GM12873 (cell line): ENCODE data around the gene ZBTB33.

Source experiments
- TF ChIP-seq, protein P1 (sequence below): IDR thresholded peaks from 2 replicates; pipeline ENCODE4 v1.5.1; 2012; ENCODE audit warnings: low read depth, mild to moderate bottlenecking, moderate library complexity, low read length, control low read depth; ENCODE audit not compliant: insufficient read depth; ENCODE audit errors: missing control alignments

Gene ZBTB33

DNA sequence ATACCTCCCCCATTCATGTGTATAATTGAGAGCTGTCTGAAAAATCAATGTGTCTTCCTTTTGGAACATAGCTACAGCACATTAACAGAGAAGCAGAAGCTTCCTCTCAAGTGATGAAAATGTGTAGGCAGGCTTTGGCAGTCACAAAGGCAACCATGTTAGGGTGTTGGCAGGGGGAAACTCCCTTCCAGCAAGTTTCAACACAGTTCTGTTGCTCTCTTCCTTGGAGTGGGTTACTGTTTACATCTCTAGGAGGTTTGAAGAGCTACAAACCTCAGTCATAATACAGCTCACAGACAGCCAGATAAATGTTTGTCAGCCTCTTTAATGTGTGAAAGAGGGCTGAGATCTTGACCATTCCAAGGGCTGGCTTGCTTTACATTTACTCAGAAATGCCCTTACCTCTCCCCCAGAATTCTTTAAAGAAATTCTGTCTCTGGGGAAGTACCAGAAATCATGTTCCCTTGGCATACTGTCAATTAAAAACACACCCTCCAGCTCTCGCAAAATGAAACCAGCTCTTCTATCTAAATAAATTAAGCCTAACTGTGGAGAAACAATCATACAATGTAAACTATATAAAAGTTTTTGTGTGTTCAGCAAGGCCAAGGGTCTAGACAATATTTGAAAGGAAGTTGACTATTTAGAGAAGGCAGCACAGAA, 18.9 kb downstream of the ZBTB33 start:
- TF ChIP-seq, protein P1, sequence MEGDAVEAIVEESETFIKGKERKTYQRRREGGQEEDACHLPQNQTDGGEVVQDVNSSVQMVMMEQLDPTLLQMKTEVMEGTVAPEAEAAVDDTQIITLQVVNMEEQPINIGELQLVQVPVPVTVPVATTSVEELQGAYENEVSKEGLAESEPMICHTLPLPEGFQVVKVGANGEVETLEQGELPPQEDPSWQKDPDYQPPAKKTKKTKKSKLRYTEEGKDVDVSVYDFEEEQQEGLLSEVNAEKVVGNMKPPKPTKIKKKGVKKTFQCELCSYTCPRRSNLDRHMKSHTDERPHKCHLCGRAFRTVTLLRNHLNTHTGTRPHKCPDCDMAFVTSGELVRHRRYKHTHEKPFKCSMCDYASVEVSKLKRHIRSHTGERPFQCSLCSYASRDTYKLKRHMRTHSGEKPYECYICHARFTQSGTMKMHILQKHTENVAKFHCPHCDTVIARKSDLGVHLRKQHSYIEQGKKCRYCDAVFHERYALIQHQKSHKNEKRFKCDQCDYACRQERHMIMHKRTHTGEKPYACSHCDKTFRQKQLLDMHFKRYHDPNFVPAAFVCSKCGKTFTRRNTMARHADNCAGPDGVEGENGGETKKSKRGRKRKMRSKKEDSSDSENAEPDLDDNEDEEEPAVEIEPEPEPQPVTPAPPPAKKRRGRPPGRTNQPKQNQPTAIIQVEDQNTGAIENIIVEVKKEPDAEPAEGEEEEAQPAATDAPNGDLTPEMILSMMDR: no peak

DNA sequence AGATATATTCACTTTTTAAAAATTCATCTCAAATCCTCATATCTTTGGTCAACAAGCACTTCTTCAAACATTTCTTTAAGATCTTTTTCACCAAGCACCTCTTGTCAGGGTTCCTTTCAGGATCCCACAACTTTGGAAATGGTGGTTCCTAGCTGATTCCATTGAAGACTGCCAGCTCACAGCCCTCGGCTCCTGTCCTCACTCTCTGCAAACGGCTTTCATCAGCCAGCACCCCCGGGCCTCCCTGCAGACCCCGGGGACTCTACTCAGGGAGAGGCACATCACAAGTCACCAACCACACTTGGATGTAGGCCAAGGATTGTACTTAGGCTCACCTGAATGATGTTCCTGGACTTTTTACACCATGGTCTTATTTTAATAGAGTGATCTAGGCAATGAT, 20.0 kb downstream of the ZBTB33 start:
- TF ChIP-seq, protein P1: no peak

DNA sequence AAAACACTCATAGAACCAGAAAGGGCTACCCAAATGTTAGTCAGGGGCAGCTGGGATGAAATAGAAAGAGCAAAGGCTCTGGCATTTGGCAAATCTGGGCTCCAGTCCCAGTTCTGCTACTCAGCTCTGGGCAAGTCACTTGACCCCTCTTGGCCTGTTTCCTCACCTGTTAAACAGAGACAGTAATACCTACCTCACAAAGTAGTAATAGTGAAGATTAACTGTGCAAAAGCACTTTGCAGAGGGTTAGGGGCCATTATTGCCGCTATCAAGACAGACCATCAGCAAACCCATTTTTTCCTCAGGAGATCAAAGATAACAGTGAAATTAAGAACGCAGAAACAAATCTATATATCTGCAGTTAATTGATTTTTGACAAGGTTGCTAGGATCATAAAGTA, 20.6 kb downstream of the ZBTB33 start:
- TF ChIP-seq, protein P1: no peak

DNA sequence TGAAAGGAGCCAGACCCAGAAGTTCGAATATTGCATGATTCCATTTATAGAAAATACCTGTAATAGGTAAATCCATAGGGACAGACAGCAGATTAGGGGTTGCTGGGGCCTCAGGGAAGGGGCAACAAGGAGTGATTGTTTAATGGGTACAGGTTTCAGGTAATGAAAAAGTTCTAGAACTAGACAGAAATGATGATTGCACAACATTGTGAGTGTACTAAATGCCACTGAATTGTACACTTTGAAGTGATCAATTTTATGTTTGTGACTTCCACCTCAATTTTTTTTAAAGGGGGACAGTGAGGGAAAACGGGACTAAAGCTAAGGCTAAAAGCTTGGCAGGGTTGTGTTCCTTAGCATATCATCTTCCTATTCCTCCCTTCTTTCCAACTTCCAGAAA, 23.5 kb downstream of the ZBTB33 start:
- TF ChIP-seq, protein P1: no peak

DNA sequence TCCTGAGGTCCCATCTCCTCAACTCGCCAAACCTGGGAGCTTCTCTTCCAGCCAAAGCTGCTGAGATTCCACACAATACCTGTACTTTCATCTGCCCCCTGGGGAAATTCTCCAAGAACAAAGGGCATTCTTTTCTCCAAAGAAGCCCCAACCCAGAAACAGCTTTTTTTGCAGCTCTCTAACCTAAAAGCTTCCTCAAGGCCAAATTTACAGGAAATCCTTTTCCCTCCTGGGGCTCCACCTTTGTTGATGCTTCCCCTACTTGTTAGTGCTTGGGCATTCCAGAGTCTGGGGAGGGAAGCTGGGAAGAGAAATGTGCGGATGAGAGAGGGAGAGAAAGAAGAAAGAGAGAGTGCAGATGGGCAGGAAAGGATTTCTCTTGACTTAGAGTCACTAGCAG, 24.3 kb downstream of the ZBTB33 start:
- TF ChIP-seq, protein P1: no peak

DNA sequence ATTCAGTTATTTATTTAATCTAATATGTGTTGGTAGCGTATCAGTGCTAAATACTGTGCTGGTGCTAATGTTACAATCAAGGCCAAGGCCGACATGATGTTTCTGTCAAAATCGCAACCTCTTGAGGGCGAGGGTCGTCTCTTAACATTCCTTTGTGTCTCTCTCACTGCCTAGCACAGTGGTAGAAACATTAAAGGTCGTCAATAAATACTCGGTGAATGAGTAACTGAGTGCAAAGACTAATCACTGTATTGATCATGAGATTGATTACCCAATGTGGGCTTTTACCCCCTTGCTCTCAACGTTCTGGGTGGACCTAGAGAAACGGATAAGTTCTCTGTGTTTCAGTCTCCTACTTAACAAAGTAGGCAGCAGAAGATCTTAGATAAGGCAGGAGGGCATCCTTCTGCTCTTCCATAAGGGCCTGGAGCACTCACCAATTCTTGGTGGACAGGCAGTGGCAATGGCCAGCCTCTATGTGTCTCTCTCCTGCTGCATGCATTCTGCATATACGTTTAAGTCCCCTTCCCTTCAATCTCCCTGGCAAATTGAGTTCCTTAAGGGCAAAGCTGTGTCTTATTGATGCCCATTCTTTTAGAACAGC, 30.5 kb downstream of the ZBTB33 start:
- TF ChIP-seq, protein P1: no peak

DNA sequence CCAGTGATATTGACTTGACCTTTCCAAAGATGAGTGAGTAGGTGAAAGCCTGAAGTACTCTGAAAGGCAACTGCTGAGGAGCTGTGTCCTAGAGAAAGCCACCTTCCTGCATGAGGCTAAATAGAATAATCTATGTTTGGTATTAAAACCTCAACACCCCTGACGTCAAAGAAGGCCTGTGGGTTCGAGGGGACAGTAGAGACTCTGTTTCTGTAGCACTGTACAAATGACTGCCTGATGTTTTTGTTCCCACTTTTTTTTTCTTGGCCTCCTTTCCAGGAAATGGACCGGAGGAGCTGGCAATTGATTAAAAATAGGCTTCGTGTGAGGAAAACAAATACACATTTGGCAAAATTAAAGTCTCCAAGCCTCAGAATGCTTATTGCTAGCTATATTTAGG, 31.1 kb downstream of the ZBTB33 start:
- TF ChIP-seq, protein P1: no peak
